ENCODE data around the gene DBT. TPM values are rescaled to one million over a fixed set of nuclear protein-coding genes. Genes with fewer than 3 reads are reported as not detected.

Gene DBT
- total and polyA plus RNA-seq, 2 of the 8 experiments (the other 6 are each of a cell fraction or from before 2014, with no cell fraction given) = 3.3 to 24.6 TPM

- Histone ChIP-seq H3K18ac (ENCODE audit: extremely low read depth, low read length) (peak within 1 kb of the TSS; percentile 68), H3K4me2 (ENCODE audit: insufficient read depth in 1 of 2, low read depth in 2 of 2, low read length in 2 of 2) (peak within 1 kb of the TSS; percentile 85 to 93), H3K14ac (ENCODE audit: insufficient read length) (peak within 1 kb of the TSS; percentile 74), H3K4ac (replicated peaks; ENCODE audit: insufficient read length, low read depth, low read length) (peak within 1 kb of the TSS; percentile 79), H4K8ac (ENCODE audit: extremely low read depth, insufficient read depth, low read length) (peak within 1 kb of the TSS; percentile 96), H4K5ac (ENCODE audit: insufficient read length, low read depth, low read length) (peak within 1 kb of the TSS; percentile 41), H3K4me3 (ENCODE audit: extremely low read depth in 1 of 4, insufficient read depth in 2 of 4, low read depth in 3 of 4, low read length in 4 of 4) (peak within 1 kb of the TSS; percentile 83 to 93 (median 90)), H2BK12ac (ENCODE audit: low read depth, low read length) (no peak within 1 kb of the TSS), H3K23ac (ENCODE audit: insufficient read length) (no peak within 1 kb of the TSS), H2BK5ac (ENCODE audit: low read depth, low read length) (peak within 1 kb of the TSS; percentile 89; the same call in 1 of the 2 replicates), H2BK15ac (ENCODE audit: low read length) (0 out of 2 replicates have a peak within 1 kb of the TSS, but pooled peaks have one; percentile 46), H2AFZ (ENCODE audit: low read length) (peak within 1 kb of the TSS; percentile 97), H2BK120ac (replicated peaks; ENCODE audit: low read depth, low read length) (no peak within 1 kb of the TSS), H2AK5ac (ENCODE audit: low read depth, low read length) (no peak within 1 kb of the TSS), H3K79me2 (ENCODE audit: control insufficient read depth in 1 of 2, insufficient read depth in 2 of 2, low read length in 2 of 2) (peaks cover 0 to 19% of the 10 kb centered on the region in 2 experiments; a peak in 2 of 4 replicates), H3K27me3 (replicated peaks in 1 of 4; ENCODE audit: control insufficient read depth in 3 of 4, extremely low read depth in 1 of 4, insufficient read depth in 3 of 4, low read length in 3 of 4) (no peaks in the 10 kb centered on the region), H3K27ac (ENCODE audit: low read depth, low read length) (peak within 1 kb of the TSS; percentile 87), H3K79me1 (ENCODE audit: low read depth, low read length) (no peaks in the 10 kb centered on the region), H3K9ac (replicated peaks in 1 of 4; ENCODE audit: extremely low read depth in 1 of 4, low read depth in 3 of 4, low read length in 3 of 4) (peak within 1 kb of the TSS; percentile 84 to 90 (median 87)), H4K20me1 (replicated peaks in 1 of 2; ENCODE audit: control insufficient read depth in 1 of 2, insufficient read depth in 2 of 2, low read length in 2 of 2) (no peaks in the 10 kb centered on the region), H3K23me2 (ENCODE audit: low read depth, low read length) (no peaks in the 10 kb centered on the region), H3K36me3 (ENCODE audit: control insufficient read depth in 2 of 4, insufficient read depth in 4 of 4, low read length in 3 of 4) (peaks cover 4 to 32% (median 20%) of the 10 kb centered on the region in 4 experiments; a peak in 5 of 8 replicates), H3K4me1 (replicated peaks in 1 of 4; ENCODE audit: control insufficient read depth in 3 of 4, insufficient read depth in 4 of 4, low read length in 3 of 4) (peaks cover 0 to 3% (median under 1%) of the 10 kb centered on the region in 4 experiments; a peak in 3 of 7 replicates), H3K9me3 (ENCODE audit: insufficient read depth in 2 of 2, low read depth in 1 of 2, low read length in 1 of 2) (no peaks in the 10 kb centered on the region), H4K91ac (replicated peaks; ENCODE audit: insufficient read length, low read length) (peak within 1 kb of the TSS; percentile 58), H3K56ac (replicated peaks; ENCODE audit: insufficient read length, low read depth, low read length) (no peak within 1 kb of the TSS), H2BK20ac (ENCODE audit: low read length) (no peak within 1 kb of the TSS)
- DNase-seq (ENCODE audit: low read depth in 1 of 2, low spot score in 2 of 2) (peak; percentile 87 to 95), FAIRE-seq (no peak)
- CTCF ChIA-PET (ENCODE audit: partially characterized antibody) = interaction anchor here (0.7 to 2.3 kb wide), 16 partner anchors 10 to 197 kb away, joined by 3 to 17 read pairs (median 4); no protein-coding TSS in a partner anchor
- WGBS, 2 experiments (ENCODE audit: extremely low coverage in 1 of 2, insufficient coverage in 1 of 2, insufficient read length in 1 of 2, insufficient replicate concordance in 2 of 2, low coverage in 1 of 2, low lambda C conversion rate in 2 of 2, missing lambda C conversion rate in 1 of 2) = 2% methylated on average over 51 of the region's 53 CpGs; no CpG with 5 or more reads in 1 of the 2 experiments
- POLR2A ChIA-PET (ENCODE audit: partially characterized antibody) = interaction anchor here (0.7 to 3.4 kb wide), 17 partner anchors 8 to 194 kb away, joined by 3 to 30 read pairs (median 4); partner anchors contain the start of genes CDC14A, DBT, SASS6 and TRMT13
- TF ChIP-seq YY1 (IDR thresholded peaks at IDR 0.05; ENCODE audit: low read depth, low read length) (no peak), NRF1 (IDR thresholded peaks at IDR 0.05; ENCODE audit: low read depth, low read length) (peak; percentile 85), PHF8 (conservative IDR thresholded peaks at IDR 0.05; ENCODE audit: low read depth, low read length) (peak; percentile 79), CHD2 (IDR thresholded peaks at IDR 0.05; ENCODE audit: low read length) (no peak), POLR2AphosphoS5 (IDR thresholded peaks at IDR 0.05; ENCODE audit: low read depth, low read length) (0 out of 2 replicates have a peak, but pooled peaks have one; percentile 74), SP1 (IDR thresholded peaks at IDR 0.05; ENCODE audit: low read depth, low read length) (no peak), RXRA (IDR thresholded peaks at IDR 0.05; ENCODE audit: insufficient read depth, low read depth, low read length) (no peak), CBX5 (IDR thresholded peaks at IDR 0.05; ENCODE audit: low read depth, low read length) (no peak), NANOG (IDR thresholded peaks at IDR 0.05; ENCODE audit: insufficient read depth, low read depth, low read length, poor library complexity, severe bottlenecking) (no peak), USF2 (IDR thresholded peaks at IDR 0.05; ENCODE audit: low read length) (no peak)
Measured at GRCh38 chr1:100265931-100266740, 16.5 kb upstream of the DBT start, which contains the start of gene RTCA. TSS of gene RTCA (plus strand) at chr1:100266216. CDS start at chr1:100266376, 160 bp downstream.

All from H1 (cell line).